NCI-H2196 treated with DMSO at 0.1 percent for 48 hours (cell line): Measurements from ENCODE around the gene PLA2G4E.

ENCODE experiments used
- DNase-seq: peaks from one replicate; lab custom pipeline; 2025; ENCODE audit not compliant: unreplicated experiment; lab: John Stamatoyannopoulos, UW

Gene PLA2G4E

GRCh38 chr15:42053010-42053409 is 32.2 kb upstream of the PLA2G4E start:
- DNase-seq = no peak

GRCh38 chr15:42050484-42051255 is 29.8 kb upstream of the PLA2G4E start:
- DNase-seq = no peak

DNA sequence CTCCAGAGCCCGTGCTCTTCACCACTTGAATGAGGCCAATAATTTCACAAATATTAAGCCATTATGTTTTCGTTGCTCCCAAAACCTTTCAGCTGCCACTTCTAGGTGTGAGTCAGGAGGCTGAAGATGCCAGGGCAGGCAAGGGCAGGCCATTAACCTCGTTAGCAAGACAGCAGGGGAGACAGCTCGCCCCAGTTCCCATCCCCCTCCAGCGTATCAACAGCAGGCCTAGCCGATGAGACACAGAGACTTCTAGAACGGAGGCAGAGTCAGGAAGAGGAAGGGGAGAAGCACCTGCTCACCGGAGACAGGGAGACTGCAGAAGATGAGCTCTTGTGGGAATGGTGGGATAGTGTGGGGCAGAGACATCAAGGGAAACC is 28.0 kb upstream of the PLA2G4E start:
- no peak for DNase-seq

DNA sequence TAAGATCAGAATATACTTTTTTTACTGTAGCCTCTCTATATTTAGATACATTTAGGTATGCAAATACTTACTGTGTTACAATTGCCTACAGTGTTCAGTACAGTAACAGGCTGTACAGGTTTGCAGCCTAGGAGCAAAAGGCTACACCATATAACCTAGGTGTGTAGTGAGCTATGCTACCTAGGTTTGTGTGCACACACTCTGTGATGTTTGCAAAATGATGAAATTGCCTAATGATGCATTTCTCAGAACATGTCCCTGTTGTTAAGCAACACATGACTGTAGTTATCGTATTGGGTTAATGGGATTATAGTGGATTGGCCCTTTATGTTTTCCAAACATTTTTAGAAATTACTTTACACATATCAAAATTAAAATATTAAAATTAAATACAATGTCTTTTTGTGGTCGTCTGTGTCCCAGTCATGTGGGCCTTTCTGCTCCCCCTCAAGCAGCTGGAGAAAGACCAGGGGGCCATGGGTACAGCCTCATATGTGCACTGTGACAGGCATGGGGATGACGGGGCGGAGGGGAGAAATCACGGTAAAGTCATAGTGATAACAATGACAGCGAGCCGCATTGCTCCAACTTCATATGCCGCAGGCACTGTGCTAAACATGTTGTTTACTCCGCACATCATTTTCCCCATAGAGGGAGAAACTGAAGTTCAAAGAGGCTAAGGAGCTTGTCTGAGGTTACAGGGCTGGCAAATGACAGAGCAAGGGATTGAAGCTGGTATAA is 27.4 kb upstream of the PLA2G4E start:
- DNase-seq = no peak

DNA sequence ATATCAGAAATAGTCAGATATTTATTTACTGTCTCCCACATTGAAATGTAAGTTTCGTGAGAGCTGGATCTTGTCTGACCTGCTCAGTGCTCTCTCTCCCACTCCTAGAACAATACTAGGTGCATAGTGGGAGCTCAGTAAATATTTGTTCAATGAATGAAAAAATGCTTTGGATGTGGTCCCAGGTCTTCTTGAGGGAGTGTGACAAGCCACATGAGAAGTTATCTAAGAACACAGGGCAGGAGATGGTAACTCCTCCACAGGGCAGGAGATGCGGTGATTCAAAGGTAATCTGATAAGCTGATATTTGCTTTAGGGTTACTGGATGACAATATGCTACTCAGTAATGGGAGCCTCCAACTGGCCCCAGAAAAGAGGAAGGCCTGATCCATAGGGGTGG is 25.8 kb upstream of the PLA2G4E start:
- no peak for DNase-seq

DNA sequence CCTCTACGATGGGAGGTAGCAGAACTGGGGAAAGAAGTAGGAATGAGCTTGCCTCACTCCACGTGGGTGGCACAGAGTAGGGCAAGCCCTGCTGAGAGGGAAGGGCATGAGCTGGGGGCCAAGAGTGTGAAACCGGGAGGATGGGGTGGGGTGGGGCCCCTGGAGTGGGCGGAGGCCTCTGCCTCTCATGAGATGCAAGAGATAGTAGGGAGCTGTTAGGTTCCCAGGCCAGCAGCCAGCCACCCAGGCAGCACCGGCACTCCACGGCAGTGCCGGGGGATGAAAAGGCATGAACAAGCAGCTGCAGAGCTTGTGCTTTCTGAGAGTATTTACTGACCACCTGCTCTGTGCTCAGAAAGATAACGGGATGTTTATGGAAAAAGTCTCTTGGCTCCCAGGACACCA is 24.4 kb upstream of the PLA2G4E start:
- DNase-seq = no peak

GRCh38 chr15:42042602-42043400 is 22.0 kb upstream of the PLA2G4E start:
- no peak for DNase-seq

GRCh38 chr15:42038401-42038800 is 17.6 kb upstream of the PLA2G4E start:
- no peak for DNase-seq

DNA sequence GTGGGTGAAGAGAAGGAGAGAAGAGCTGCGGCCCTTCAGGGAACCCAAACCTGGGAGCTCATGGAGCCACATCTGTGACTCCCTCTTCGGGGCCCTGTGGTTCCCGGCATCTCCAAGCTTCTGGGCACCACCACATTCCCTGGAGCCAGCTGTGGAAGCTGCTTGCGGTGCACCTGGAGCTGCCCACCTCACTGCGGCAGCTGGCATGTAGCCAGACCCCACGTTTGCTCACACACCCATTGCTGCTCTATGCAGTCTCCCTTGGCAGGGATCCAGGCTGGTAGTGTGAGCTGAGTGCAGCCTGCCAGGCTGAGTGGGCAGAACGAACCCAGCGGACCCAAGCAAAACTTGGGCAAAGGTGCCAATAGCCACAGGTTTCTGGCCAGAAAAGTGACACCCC is 16.8 kb upstream of the PLA2G4E start:
- no peak for DNase-seq

GRCh38 chr15:42036966-42037365 is 16.1 kb upstream of the PLA2G4E start:
- DNase-seq = no peak

DNA sequence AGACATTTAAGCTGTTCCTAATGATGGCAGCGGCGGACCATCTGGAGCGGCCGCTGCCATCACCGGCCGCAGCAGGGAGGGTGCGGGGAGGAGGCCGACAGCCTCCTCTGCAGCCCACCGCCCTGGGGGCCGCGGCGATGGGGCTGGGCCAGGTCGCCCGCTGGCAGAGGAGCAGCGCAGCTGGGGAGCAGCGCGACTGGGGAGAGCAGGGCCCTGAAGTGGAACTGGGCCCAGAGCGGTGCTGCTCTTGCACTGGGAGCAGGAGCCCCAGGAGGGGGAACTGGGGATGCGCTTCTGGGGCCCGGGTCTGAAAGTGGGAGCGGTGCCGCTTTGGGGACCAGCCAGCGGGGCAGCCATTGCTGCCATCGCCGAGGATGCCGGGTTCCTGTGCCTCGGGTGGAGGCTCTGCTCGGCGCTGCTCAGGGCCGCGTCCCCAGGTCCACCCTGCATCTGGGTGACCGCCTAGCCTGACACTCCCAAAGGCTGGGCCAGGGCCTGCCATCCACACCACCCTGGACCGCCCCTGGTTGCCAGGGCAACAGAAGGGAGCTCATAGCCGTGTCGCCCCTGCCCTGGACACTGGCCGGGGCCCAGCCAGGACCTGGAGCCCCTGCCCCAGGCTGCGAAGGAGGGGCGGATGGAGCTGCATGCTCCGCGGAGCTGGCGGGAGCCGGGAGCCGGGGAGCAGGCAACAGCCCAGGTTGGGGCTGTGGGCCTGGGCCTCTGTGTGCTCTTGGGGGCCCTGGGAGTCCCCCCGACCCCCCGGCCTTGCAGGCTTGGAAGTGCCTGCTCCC is 15.5 kb upstream of the PLA2G4E start:
- no peak for DNase-seq

DNA sequence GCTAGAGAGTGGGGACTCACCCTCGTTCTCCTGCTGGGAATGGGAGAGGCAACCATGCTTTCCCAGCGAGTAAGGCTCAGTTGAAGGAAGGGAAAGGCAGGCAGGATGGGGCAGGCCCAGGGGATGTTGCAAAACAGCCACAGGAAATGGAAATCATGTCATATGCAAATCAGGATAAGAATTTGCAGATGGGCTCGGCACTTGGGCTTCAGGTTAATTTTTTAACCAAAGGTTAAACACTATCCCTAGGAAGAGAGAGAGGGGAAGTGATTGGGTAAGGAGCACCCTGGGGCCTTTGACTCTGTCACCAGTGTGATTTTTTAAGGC is 14.6 kb upstream of the PLA2G4E start:
- no peak for DNase-seq

GRCh38 chr15:42034628-42035434 is 14.0 kb upstream of the PLA2G4E start:
- no peak for DNase-seq

DNA sequence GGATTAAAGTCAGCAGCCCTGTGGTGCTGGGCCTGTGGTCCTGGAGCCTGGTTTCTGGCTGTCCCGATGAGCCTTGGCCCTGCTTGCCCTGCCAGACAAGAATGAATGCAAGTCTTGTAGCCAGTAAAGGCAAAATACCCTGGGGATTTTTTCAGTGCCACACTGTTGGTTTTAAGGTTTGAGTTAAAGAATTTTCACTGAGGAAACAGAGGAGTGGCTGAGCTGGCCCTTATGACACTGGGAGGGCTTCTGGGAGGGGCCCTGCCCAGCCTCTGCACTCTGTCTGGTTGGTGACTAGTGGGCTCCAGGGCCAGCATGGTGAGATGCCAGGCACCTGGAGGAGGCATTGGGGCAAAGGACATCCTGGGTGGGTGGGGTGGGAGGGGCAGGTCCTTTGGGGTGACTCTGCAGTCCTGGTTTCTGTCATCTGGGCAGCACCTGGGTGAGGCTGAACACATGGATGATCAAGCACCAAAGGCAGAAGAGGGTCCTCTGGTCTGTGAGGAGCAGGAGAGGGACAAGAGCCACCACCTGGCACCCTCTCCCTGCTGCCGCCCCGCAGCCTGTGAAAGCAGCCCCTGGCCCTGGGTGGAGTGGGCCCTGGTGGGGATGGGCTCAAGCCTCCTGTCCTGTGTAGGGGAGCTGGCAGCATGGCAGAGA is 12.5 kb upstream of the PLA2G4E start:
- DNase-seq = no peak

DNA sequence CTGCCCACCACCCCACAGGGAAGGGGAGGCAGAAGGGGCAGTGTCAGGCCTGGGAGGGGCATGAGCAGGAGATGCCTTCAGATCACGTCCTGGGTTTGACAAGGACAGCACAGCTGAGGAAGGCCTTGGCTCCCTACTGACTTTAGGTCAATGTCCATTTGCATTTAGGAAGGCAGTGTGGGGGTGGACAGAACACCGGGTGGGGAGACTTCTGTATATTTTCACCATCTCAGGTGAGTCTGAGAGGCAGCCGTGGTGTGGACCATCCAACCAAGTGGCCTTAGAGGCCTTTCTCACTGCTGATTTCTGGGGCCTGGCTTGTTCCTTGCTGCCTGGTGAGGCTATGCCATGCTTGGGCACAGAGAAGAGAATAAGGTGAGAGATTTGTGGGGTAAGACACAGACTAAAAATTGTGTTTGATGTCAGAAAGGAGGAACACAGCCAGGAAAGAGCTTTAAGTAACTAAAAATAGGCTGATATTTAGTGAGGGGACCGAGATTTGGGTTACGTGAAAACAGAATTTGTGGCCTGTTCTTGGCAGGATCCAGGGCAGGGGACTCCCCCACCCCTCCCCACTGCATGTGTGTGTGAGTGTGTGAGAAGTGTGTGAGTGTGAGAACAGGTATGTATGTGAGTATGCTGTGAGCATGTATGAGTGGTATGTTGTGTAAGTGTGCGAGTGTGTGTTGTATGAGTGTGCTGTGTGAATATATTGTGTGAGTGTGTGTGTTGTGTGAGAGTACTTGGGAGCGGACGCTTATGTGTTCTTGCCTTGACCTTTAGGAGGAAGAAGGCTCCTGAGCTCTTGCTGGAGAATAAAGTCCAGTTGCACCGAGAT is 11.8 kb upstream of the PLA2G4E start:
- DNase-seq = no peak

- no peak for DNase-seq
These were observed 10.5 kb upstream of the PLA2G4E start for GRCh38 chr15:42031198-42031915.

- no peak for DNase-seq
These were observed 6.7 kb upstream of the PLA2G4E start for GRCh38 chr15:42027521-42027920.

GRCh38 chr15:42024303-42024702 is 3.5 kb upstream of the PLA2G4E start:
- no peak for DNase-seq
